ENCODE data around the gene SLC12A3. TPM values are rescaled to one million over a fixed set of nuclear protein-coding genes. Genes with fewer than 3 reads are reported as not detected.
"Not testable (repeated sequence)": the region's sequence is repeated elsewhere in the genome, so short reads cannot be mapped to it uniquely, and the experiment has no call there.

The SLC12A3 gene
- total RNA-seq, 1 donor from 2014 or later = not detected

GRCh38 chr16:56882077-56882800 lies 17.2 kb downstream of the SLC12A3 start:
- H3K4me3 ChIP-seq (ENCODE audit: low read depth, low read length) = no peak overlapping the region
- no peak for TF ChIP-seq CTCF (conservative IDR thresholded peaks at IDR 0.05; ENCODE audit: low read depth, low read length)
- no peak for DNase-seq (ENCODE audit: low read depth)

GRCh38 chr16:56883586-56883985 lies 18.6 kb downstream of the SLC12A3 start:
- no peak for DNase-seq (ENCODE audit: low read depth)
- no peak overlapping the region for H3K4me3 ChIP-seq (ENCODE audit: low read depth, low read length)
- TF ChIP-seq CTCF (conservative IDR thresholded peaks at IDR 0.05; ENCODE audit: low read depth, low read length) = no peak

GRCh38 chr16:56884026-56884582 lies 19.1 kb downstream of the SLC12A3 start:
- H3K4me3 ChIP-seq (ENCODE audit: low read depth, low read length) = no peak overlapping the region
- DNase-seq (ENCODE audit: low read depth) = no peak
- TF ChIP-seq CTCF (conservative IDR thresholded peaks at IDR 0.05; ENCODE audit: low read depth, low read length) = no peak

GRCh38 chr16:56884929-56885328 lies 19.9 kb downstream of the SLC12A3 start:
- not testable (repeated sequence) for H3K4me3 ChIP-seq (ENCODE audit: low read depth, low read length); DNase-seq (ENCODE audit: low read depth)

- no peak for TF ChIP-seq CTCF (conservative IDR thresholded peaks at IDR 0.05; ENCODE audit: low read depth, low read length)
- DNase-seq (ENCODE audit: low read depth) = no peak
- no peak overlapping the region for H3K4me3 ChIP-seq (ENCODE audit: low read depth, low read length)
These were observed 20.6 kb downstream of the SLC12A3 start for GRCh38 chr16:56885446-56886162.

- no peak for TF ChIP-seq CTCF (conservative IDR thresholded peaks at IDR 0.05; ENCODE audit: low read depth, low read length)
- no peak overlapping the region for H3K4me3 ChIP-seq (ENCODE audit: low read depth, low read length)
- no peak for DNase-seq (ENCODE audit: low read depth)
These were observed 21.3 kb downstream of the SLC12A3 start for GRCh38 chr16:56886296-56886695.

- no peak for TF ChIP-seq CTCF (conservative IDR thresholded peaks at IDR 0.05; ENCODE audit: low read depth, low read length)
- no peak overlapping the region for H3K4me3 ChIP-seq (ENCODE audit: low read depth, low read length)
- DNase-seq (ENCODE audit: low read depth) = no peak
These were observed 21.8 kb downstream of the SLC12A3 start for GRCh38 chr16:56886826-56887225.

Measured in epithelial cell of proximal tubule (primary cell).